ENCODE results near the gene TNRC6B.

GRCh38 chr22:40206561-40206960 lies 28.8 kb downstream of the TNRC6B start:
- no peak for TF ChIP-seq CTCF (conservative IDR thresholded peaks at IDR 0.05; ENCODE audit: low read depth in 2 of 2)
- no peak for TF ChIP-seq EZH2phosphoT487 (IDR thresholded peaks at IDR 0.05; ENCODE audit: unreplicated experiment)
- TF ChIP-seq REST (IDR thresholded peaks at IDR 0.05; ENCODE audit: unreplicated experiment), result no peak

All from GM23338 (cell line).